Activated CD4-positive, alpha-beta T cell treated with anti-CD3 and anti-CD28 coated beads for 36 hours (primary cell): ENCODE results near the gene ANAPC2. TPM values are rescaled to one million over a fixed set of nuclear protein-coding genes. Genes with fewer than 3 reads are reported as not detected.
A peak's percentile ranks its signal among the peaks of the same experiment; 100 is the strongest.

Experiments
- ATAC-seq: fragments of 200-7000 bp; cut with Tn5 transposase; one replicate; pipeline ENCODE4 v1.10.0; 2021; ENCODE audit warnings: mild to moderate bottlenecking, moderate library complexity
- CTCF ChIA-PET: fragments of 350-600 bp; sonication (Branson Sonifier 250); formaldehyde crosslinking; loops from one replicate; lab custom pipeline; 2021; ENCODE audit warnings: antibody characterized with exemption; lab: Charles Lee
- POLR2A ChIA-PET: fragments of 350-600 bp; sonication (Branson Sonifier 250); formaldehyde crosslinking; loops from one replicate; lab custom pipeline; 2021; ENCODE audit warnings: antibody characterized with exemption, inconsistent platforms; lab: Charles Lee
- DNase-seq: peaks from one replicate; pipeline ENCODE4 v3.0.0-alpha.2; 2020
- H3K27ac Mint-ChIP-seq: one replicate; pipeline ENCODE4 v1.8.0; 2021; ENCODE audit warnings: mixed read lengths
- H3K27me3 Mint-ChIP-seq: one replicate; pipeline ENCODE4 v1.8.0; 2021; ENCODE audit warnings: mixed read lengths
- H3K36me3 Mint-ChIP-seq: one replicate; pipeline ENCODE4 v1.8.0; 2021; ENCODE audit warnings: low read depth, mixed read lengths
- H3K4me1 Mint-ChIP-seq: one replicate; pipeline ENCODE4 v1.8.0; 2021; ENCODE audit warnings: mixed read lengths
- H3K4me3 Mint-ChIP-seq: one replicate; pipeline ENCODE4 v1.8.0; 2021; ENCODE audit warnings: mild to moderate bottlenecking, moderate library complexity, mixed read lengths
- H3K9me3 Mint-ChIP-seq: one replicate; pipeline ENCODE4 v1.8.0; 2021; ENCODE audit warnings: low read depth, mixed read lengths
- intact Hi-C, 2 experiments: fragments of 100-400 bp; cut with DNase I in 1 of 2; cut with micrococcal nuclease in 1 of 2; formaldehyde crosslinking; loops; one replicate each; pipeline versions ENCODE4 v1.14.2 to v1.15.1; 2022 to 2024; cut with DNase I, micrococcal nuclease
- total RNA-seq, 2 experiments: library from RNA; stranded (reverse); gene quantifications; one replicate each; pipeline ENCODE4 v1.2.3, GENCODE V29; 2021

The ANAPC2 gene
- total RNA-seq, 2 experiments from 2014 or later = 30.8 to 38.4 TPM

DNA sequence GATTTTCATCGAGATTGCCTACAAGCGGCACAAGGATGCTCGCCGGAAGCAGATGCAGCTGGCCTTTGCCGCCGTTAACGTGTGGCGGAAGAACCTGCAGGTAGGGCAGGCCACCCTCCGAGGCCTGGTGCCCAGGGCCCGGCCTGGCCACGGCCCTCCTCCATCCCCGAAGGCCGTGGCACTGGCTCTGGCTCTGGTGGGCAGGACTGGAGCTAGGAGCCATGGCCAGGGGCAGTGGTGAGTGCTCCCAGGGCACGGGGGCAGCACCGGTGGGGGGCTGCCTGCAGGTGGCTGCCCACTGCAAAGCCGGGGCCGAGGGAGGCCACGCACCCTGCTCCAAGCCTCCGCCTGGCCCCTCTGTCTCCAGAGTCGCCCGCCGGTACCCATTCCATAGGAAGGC, 24.6 kb downstream of the ANAPC2 start:
- DNase-seq = no peak
- Mint-ChIP-seq H3K27me3 (peaks cover 32% of the 10 kb centered on the region), H3K36me3 (no peaks in the 10 kb centered on the region), H3K27ac (no peak overlapping the region), H3K9me3 (no peaks in the 10 kb centered on the region), H3K4me3 (no peak overlapping the region), H3K4me1 (peaks cover 3% of the 10 kb centered on the region)
- ChIA-PET POLR2A (no interaction called here), CTCF (no interaction called here)
- intact Hi-C loops = no loop called here
- ATAC-seq = no peak

DNA sequence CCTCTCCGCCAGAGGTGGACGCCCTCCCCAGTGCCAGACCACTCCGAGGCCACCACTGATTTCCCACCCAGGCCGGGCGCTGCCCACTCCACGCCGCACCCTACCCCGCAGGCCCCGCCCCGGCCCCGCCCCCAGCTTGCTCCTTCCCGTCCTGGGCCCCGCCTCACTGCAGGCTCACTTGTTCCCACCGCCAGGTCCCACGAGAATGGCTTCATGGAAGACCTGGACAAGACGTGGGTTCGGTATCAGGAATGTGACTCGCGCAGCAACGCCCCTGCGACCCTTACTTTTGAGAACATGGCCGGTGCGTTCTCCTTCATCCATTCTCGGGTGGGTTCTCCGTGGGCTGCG, 25.0 kb downstream of the ANAPC2 start:
- peaks cover 31% of the 10 kb centered on the region for H3K27me3 Mint-ChIP-seq
- ATAC-seq (no peak), DNase-seq (no peak)
- no peak overlapping the region for H3K27ac Mint-ChIP-seq
- CTCF ChIA-PET = no interaction called here
- intact Hi-C loops = no loop called here
- H3K36me3 Mint-ChIP-seq = no peaks in the 10 kb centered on the region
- no peaks in the 10 kb centered on the region for H3K9me3 Mint-ChIP-seq
- H3K4me3 Mint-ChIP-seq = no peak overlapping the region
- H3K4me1 Mint-ChIP-seq = peaks cover 3% of the 10 kb centered on the region
- POLR2A ChIA-PET = no interaction called here

DNA sequence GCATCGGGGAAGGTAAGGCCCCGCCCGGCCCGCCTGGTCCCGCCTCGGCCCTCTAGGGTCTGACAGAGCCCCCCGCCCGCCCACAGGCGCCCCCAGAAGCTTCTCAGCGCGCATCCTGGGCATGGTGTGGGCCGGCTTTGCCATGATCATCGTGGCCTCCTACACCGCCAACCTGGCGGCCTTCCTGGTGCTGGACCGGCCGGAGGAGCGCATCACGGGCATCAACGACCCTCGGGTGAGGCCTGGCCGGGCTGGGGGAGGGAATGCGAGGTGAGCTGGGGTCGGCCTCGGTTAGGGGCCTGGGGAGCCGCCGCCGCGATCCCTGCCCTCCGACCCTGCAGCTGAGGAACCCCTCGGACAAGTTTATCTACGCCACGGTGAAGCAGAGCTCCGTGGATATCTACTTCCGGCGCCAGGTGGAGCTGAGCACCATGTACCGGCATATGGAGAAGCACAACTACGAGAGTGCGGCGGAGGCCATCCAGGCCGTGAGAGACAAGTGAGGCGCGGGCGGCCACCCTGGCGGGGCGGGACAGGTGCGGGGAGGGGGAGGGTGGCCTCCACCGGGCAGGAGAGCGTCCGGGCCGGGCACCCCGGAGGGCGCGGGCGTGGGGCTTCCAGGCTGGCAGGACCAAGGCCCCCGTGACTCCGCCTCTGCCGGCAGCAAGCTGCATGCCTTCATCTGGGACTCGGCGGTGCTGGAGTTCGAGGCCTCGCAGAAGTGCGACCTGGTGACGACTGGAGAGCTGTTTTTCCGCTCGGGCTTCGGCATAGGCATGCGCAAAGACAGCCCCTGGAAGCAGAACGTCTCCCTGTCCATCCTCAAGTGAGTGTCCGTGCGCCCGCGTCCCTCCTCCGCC, 25.6 kb downstream of the ANAPC2 start:
- ATAC-seq (peak; percentile 39), DNase-seq (peak; percentile 34)
- ChIA-PET CTCF (interaction anchor here (0.6 kb wide), 2 partner anchors 67 to 79 kb away, joined by 3 to 4 read pairs; no protein-coding TSS in a partner anchor), POLR2A (no interaction called here)
- intact Hi-C loops = no loop called here
- H3K4me3 Mint-ChIP-seq = no peak overlapping the region
- no peak overlapping the region for H3K27ac Mint-ChIP-seq
- H3K4me1 Mint-ChIP-seq = peaks cover 3% of the 10 kb centered on the region
- H3K36me3 Mint-ChIP-seq = no peaks in the 10 kb centered on the region
- H3K9me3 Mint-ChIP-seq = no peaks in the 10 kb centered on the region
- peaks cover 37% of the 10 kb centered on the region for H3K27me3 Mint-ChIP-seq

DNA sequence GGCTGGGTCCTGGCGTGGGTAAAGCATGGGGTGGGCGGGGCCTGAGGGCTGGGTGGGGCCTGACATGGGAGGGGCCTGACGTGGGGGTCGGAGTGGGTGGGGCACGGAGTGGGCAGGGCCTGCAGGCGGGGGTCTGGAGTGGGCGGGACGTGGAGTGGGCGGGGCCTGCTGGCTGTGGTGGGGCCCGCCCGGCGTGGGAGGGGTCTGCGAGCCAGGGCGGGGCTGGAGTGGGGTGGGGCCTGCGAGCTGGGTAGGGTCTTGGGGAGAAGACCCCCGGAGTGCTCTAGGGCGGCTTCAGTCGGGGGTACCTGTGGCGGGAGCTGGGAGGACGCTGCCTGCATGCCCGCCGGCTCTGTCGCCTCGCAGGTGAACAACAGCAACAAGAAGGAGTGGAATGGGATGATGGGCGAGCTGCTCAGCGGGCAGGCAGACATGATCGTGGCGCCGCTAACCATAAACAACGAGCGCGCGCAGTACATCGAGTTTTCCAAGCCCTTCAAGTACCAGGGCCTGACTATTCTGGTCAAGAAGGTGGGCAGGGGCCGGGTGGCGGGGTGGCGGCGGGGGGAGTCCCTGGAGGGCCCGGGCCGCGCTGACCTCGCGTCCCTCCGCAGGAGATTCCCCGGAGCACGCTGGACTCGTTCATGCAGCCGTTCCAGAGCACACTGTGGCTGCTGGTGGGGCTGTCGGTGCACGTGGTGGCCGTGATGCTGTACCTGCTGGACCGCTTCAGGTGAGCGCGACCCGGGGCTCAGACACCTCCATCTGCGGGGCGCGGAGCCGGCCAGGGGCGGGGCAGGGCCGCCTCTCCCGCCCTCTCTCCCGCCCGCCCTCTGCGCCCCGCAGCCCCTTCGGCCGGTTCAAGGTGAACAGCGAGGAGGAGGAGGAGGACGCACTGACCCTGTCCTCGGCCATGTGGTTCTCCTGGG, 26.5 kb downstream of the ANAPC2 start:
- no peaks in the 10 kb centered on the region for H3K36me3 Mint-ChIP-seq
- peaks cover 41% of the 10 kb centered on the region for H3K27me3 Mint-ChIP-seq
- POLR2A ChIA-PET = no interaction called here
- H3K9me3 Mint-ChIP-seq = no peaks in the 10 kb centered on the region
- H3K27ac Mint-ChIP-seq = no peak overlapping the region
- DNase-seq (no peak), ATAC-seq (no peak)
- peaks cover 8% of the 10 kb centered on the region for H3K4me1 Mint-ChIP-seq
- CTCF ChIA-PET = interaction anchor here (0.6 kb wide), 1 partner anchor 78 kb away, joined by 3 read pairs; no protein-coding TSS in a partner anchor
- intact Hi-C loops = no loop called here
- no peak overlapping the region for H3K4me3 Mint-ChIP-seq

DNA sequence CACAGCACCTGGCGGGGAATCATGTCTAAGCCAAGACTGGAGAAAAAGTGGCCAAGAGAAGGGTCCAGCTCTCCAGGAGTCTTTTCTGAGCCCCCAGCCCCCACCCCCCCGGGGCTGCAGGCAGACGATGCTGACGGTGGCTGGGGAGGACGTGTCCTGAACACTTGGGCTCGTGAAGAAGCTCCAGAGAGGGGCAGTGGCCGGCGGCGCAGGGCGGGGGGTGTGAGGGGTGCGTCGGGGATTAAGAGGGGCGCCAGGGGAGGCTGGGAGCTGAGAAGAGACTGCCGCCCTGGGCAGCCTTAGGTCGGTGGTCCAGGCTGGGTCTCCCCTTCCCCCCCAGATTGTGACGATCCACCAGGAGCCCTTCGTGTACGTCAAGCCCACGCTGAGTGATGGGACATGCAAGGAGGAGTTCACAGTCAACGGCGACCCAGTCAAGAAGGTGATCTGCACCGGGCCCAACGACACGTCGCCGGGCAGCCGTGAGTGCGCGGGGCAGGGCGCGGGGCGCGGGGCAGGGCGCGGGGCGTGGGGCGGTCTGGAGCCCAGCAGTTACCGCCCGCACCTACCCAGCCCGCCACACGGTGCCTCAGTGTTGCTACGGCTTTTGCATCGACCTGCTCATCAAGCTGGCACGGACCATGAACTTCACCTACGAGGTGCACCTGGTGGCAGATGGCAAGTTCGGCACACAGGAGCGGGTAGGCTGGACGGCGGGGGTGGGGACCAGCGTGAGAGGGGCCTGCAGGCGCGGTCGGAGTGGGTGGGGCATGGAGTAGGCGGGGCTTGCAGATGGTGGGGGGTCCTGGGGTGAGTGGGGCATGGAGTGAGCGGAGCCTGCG, 27.4 kb downstream of the ANAPC2 start:
- Mint-ChIP-seq H3K27ac (no peak overlapping the region), H3K36me3 (no peaks in the 10 kb centered on the region), H3K4me3 (no peak overlapping the region), H3K27me3 (peaks cover 42% of the 10 kb centered on the region), H3K4me1 (peaks cover 11% of the 10 kb centered on the region), H3K9me3 (no peaks in the 10 kb centered on the region)
- ATAC-seq (no peak), DNase-seq (no peak)
- intact Hi-C loops = no loop called here
- ChIA-PET POLR2A (no interaction called here), CTCF (no interaction called here)

DNA sequence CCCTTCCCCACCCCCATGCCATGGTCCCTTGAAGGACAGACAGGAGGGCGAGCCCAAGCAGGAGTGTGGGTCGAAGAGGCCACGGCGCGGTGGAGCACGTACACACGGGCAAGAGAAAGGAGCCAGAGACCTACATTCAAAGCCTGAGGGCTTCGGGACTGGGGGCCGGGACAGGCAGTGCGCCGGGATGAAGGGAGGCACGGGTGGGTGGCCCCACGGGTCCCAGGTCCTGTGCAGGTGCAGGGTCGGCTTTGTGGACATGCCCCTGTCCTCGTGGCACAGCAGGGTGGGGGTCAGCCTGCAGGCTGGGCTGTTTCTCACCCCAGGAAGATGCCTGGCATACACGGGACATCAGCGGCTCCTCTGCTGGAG, 28.3 kb downstream of the ANAPC2 start:
- Mint-ChIP-seq H3K4me3 (no peak overlapping the region), H3K27me3 (peaks cover 39% of the 10 kb centered on the region), H3K36me3 (no peaks in the 10 kb centered on the region), H3K9me3 (no peaks in the 10 kb centered on the region), H3K27ac (no peak overlapping the region), H3K4me1 (peaks cover 11% of the 10 kb centered on the region)
- ATAC-seq (no peak), DNase-seq (no peak)
- ChIA-PET POLR2A (no interaction called here), CTCF (no interaction called here)
- intact Hi-C loops = no loop called here

DNA sequence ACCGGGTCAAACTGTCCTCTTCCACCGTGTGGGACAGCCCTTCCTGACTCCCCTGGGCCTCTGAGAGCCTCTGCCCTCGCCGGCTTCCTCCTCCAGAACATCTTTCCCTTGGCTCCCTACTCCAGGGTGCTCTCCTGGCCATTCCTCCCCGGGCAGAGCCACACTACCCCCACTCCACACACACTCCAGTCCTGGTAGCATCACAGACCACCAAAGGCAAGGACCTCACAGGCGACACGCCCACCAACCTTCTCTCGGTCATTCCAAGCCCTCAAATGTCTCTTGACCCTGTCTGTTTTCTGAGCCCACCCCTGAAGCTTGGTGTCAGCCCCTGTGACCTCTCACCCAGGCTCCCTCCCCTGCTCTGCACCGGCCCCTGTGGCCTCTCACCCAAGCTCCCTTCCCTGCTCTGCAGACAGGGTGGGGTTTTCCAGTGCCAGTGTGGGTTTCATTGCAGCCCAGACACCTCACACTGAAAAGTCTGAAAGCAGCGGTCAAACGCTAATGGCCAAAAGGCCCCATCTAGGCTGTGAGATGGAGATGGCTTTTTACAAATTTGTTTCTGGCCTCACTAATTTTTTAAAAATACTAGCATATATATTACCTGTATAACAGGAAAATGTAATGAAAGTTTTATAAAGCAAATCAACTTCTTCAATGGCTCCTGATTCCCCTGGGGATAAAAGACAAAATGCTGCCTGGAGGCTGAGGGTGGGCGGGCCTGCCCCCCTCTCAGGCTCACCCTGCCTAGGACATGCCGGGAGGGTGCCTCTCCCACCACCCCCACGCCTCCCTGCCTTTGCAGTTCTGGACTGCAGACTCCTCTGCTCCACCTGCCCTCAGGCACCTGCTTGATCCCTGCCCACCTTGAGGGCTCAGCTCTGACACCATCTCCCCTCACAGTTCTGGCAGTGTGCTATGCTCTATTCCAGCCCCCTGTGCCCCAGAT, 29.0 kb downstream of the ANAPC2 start:
- ChIA-PET CTCF (interaction anchor here (0.6 kb wide), 1 partner anchor 30 kb away, joined by 3 read pairs; no protein-coding TSS in a partner anchor), POLR2A (no interaction called here)
- no peak for ATAC-seq
- no peak for DNase-seq
- Mint-ChIP-seq H3K9me3 (no peaks in the 10 kb centered on the region), H3K27me3 (peaks cover 38% of the 10 kb centered on the region), H3K36me3 (no peaks in the 10 kb centered on the region), H3K4me3 (no peak overlapping the region), H3K27ac (no peak overlapping the region), H3K4me1 (peaks cover 11% of the 10 kb centered on the region)
- intact Hi-C loops = no loop called here

DNA sequence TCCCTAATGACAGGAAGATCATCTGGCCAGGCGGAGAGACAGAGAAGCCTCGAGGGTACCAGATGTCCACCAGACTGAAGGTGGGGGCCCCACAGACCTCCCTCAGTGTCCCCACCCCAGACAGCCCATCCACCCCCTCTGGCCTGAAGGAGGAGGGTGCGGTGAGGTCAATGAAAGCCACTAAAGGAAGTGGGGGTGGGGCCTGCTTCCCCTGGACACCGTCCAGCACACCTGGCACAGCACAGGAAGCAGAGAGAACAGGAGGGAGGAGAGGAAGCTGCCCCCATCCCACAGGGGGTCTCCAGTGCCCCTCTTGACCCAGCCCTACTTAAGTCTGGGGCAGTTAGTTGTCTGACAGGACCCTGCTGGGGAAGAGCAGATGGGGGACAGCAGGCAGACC, 29.7 kb downstream of the ANAPC2 start:
- H3K4me3 Mint-ChIP-seq = no peak overlapping the region
- no peaks in the 10 kb centered on the region for H3K9me3 Mint-ChIP-seq
- peaks cover 35% of the 10 kb centered on the region for H3K27me3 Mint-ChIP-seq
- H3K27ac Mint-ChIP-seq = no peak overlapping the region
- ATAC-seq = no peak
- DNase-seq = no peak
- CTCF ChIA-PET = interaction anchor here (0.6 kb wide), 1 partner anchor 29 kb away, joined by 3 read pairs; no protein-coding TSS in a partner anchor
- intact Hi-C loops = no loop called here
- H3K4me1 Mint-ChIP-seq = peaks cover 11% of the 10 kb centered on the region
- H3K36me3 Mint-ChIP-seq = no peaks in the 10 kb centered on the region
- POLR2A ChIA-PET = no interaction called here

DNA sequence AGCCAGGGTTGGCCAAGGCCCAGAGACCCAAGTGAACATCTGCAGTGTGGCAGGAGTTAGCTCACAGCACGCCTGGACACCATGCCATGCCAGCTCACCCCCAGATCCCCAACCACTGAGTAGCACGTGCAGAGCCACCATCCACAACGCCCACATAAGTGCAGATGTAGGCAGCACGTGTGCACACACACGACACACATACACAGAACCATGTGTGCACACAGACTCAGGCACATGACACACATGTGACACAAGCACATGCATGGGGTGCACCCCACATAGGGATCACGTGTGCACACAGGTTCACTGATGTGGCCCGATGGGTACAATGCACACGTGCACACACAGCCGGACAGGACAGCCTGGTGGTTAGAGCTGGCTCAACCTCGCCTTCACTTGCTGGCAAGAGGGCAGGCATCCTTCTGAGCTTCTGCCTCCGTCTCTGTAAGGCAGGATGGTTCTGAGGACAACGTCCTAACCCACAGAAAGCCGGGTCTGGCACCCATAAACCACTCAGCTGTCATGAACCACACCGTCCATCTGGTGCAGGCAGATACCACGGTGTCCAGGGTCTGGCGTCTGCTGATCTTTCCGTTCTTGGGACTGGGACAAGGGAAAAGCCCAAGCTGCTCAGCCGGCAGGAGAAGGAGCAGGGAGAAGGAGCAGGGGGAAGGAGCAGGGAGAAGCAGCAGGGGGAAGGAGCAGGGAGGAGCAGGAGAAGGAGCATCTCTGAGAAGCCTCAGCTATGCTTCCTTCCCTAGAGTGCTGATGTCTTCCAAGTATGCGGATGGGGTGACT, 30.5 kb downstream of the ANAPC2 start:
- no peak for ATAC-seq
- intact Hi-C loops = loop anchor here in 1 of 2 experiments (1.0 to 2.0 kb wide), 3 partner anchors 31 to 180 kb away; partner anchors contain the start of genes ANAPC2 and SSNA1
- CTCF ChIA-PET = interaction anchor here (0.6 to 1.3 kb wide), 2 partner anchors 79 to 349 kb away, joined by 3 to 5 read pairs; no protein-coding TSS in a partner anchor

More for the DNA sequence above, 30.5 kb downstream of the ANAPC2 start:
- no peak overlapping the region for H3K27ac Mint-ChIP-seq
- H3K4me1 Mint-ChIP-seq = peaks cover 11% of the 10 kb centered on the region
- no peaks in the 10 kb centered on the region for H3K36me3 Mint-ChIP-seq
- no peaks in the 10 kb centered on the region for H3K9me3 Mint-ChIP-seq
- POLR2A ChIA-PET = no interaction called here
- H3K4me3 Mint-ChIP-seq = no peak overlapping the region
- DNase-seq = no peak
- peaks cover 32% of the 10 kb centered on the region for H3K27me3 Mint-ChIP-seq
